Measurements from ENCODE around the gene TMEM184A.

GRCh38 chr7:1540776-1541271 lies 15.2 kb downstream of the TMEM184A start:
- TF ChIP-seq, protein P1, sequence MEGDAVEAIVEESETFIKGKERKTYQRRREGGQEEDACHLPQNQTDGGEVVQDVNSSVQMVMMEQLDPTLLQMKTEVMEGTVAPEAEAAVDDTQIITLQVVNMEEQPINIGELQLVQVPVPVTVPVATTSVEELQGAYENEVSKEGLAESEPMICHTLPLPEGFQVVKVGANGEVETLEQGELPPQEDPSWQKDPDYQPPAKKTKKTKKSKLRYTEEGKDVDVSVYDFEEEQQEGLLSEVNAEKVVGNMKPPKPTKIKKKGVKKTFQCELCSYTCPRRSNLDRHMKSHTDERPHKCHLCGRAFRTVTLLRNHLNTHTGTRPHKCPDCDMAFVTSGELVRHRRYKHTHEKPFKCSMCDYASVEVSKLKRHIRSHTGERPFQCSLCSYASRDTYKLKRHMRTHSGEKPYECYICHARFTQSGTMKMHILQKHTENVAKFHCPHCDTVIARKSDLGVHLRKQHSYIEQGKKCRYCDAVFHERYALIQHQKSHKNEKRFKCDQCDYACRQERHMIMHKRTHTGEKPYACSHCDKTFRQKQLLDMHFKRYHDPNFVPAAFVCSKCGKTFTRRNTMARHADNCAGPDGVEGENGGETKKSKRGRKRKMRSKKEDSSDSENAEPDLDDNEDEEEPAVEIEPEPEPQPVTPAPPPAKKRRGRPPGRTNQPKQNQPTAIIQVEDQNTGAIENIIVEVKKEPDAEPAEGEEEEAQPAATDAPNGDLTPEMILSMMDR (IDR thresholded peaks at IDR 0.05) = no peak
- TF ChIP-seq POLR2A (IDR thresholded peaks at IDR 0.05) (no peak), EP300 (IDR thresholded peaks at IDR 0.05) (peak in 1 of 2 donors; percentile 10)
